SK-N-SH (cell line): Measurements from ENCODE around the gene BCLAF1. TPM values are rescaled to one million over a fixed set of nuclear protein-coding genes. Genes with fewer than 3 reads are reported as not detected.

Experiments used
- CTCF ChIA-PET: fragments of 300-600, 350-600 bp; formaldehyde crosslinking; extraction: SDS; loops from one replicate; lab custom pipeline; 2021; lab: Yijun Ruan, JAX
- POLR2A ChIA-PET: fragments of 350-600 bp; sonication (Branson Sonifier 250); formaldehyde crosslinking; extraction: SDS; loops from one replicate; lab custom pipeline; 2020; ENCODE audit warnings: antibody characterized with exemption, inconsistent platforms; lab: Yijun Ruan, JAX
- DNase-seq: peaks from one replicate; pipeline ENCODE4 v3.0.0; 2012
- H2AFZ ChIP-seq: fragments of 200-600 bp; sonication (generic); 2 replicates; pipeline ENCODE4 v1.8.1; 2016; ENCODE audit warnings: antibody characterized with exemption, mild to moderate bottlenecking, low read depth
- H3F3A ChIP-seq: fragments of 200-600 bp; sonication (generic); replicated peaks from 2 replicates; pipeline ENCODE3; 2016; ENCODE audit warnings: antibody characterized with exemption, mild to moderate bottlenecking; ENCODE audit not compliant: insufficient read depth
- H3K27ac ChIP-seq, 2 experiments: fragments of 200-500 bp in 1 of 2; fragments of 200-600 bp in 1 of 2; sonication (Bioruptor generic) in 1 of 2; sonication (generic), shearing (Covaris generic) in 1 of 2; 2 replicates each; pipeline versions ENCODE4 v1.5.1 to v1.6.1; 2014 to 2016; ENCODE audit warnings: low read depth in 2 of 2, inconsistent platforms in 1 of 2, low read length in 1 of 2, mild to moderate bottlenecking in 1 of 2, mixed read lengths in 1 of 2
- H3K27me3 ChIP-seq: fragments of 200-600 bp; sonication (generic), shearing (Covaris generic); 2 replicates; pipeline ENCODE4 v1.6.1; 2016; ENCODE audit warnings: mixed run types; ENCODE audit not compliant: insufficient read depth
- H3K36me3 ChIP-seq, 2 experiments: fragments of 200-500 bp in 1 of 2; fragments of 200-600 bp in 1 of 2; sonication (Bioruptor generic) in 1 of 2; sonication (generic) in 1 of 2; replicated peaks in 1 of 2; 2 replicates each; pipeline versions ENCODE3 to v1.5.1; 2014 to 2016; ENCODE audit warnings: low read length in 1 of 2, mild to moderate bottlenecking in 1 of 2; ENCODE audit not compliant: insufficient read depth in 2 of 2, control insufficient read depth in 1 of 2
- H3K4me1 ChIP-seq, 2 experiments: fragments of 200-500 bp in 1 of 2; fragments of 200-600 bp in 1 of 2; sonication (Bioruptor generic) in 1 of 2; sonication (generic), shearing (Covaris generic) in 1 of 2; 2 replicates each; pipeline versions ENCODE4 v1.5.1 to v1.6.1; 2014 to 2016; ENCODE audit warnings: low read depth in 1 of 2, low read length in 1 of 2, mixed run types in 1 of 2; ENCODE audit not compliant: insufficient read depth in 2 of 2, control insufficient read depth in 1 of 2
- H3K4me2 ChIP-seq: fragments of 200-600 bp; sonication (generic), shearing (Covaris generic); 2 replicates; pipeline ENCODE4 v1.6.1; 2017; ENCODE audit warnings: mixed run types
- H3K4me3 ChIP-seq, 2 experiments: fragments of 200-500 bp in 1 of 2; fragments of 200-600 bp in 1 of 2; sonication (Bioruptor generic) in 1 of 2; sonication (generic), shearing (Covaris generic) in 1 of 2; 2 replicates each; pipeline versions ENCODE4 v1.5.1 to v1.8.1; 2014 to 2016; ENCODE audit warnings: low read depth in 2 of 2, inconsistent platforms in 1 of 2, low read length in 1 of 2, mild to moderate bottlenecking in 1 of 2, mixed read lengths in 1 of 2, moderate library complexity in 1 of 2
- H3K79me2 ChIP-seq: fragments of 200-600 bp; sonication (generic); 2 replicates; pipeline ENCODE4 v1.8.1; 2017; ENCODE audit warnings: mild to moderate bottlenecking; ENCODE audit not compliant: insufficient read depth
- H3K9ac ChIP-seq: fragments of 200-600 bp; sonication (generic); 2 replicates; pipeline ENCODE4 v1.6.1; 2017; ENCODE audit warnings: mixed run types
- H3K9me2 ChIP-seq: fragments of 200-600 bp; sonication (generic); 2 replicates; pipeline ENCODE4 v1.6.1; 2017; ENCODE audit warnings: mixed run types
- H3K9me3 ChIP-seq: fragments of 200-600 bp; sonication (generic); 2 replicates; pipeline ENCODE4 v1.6.1; 2017; ENCODE audit warnings: mixed run types, mild to moderate bottlenecking, moderate library complexity
- H4K20me1 ChIP-seq: fragments of 200-600 bp; sonication (generic); 2 replicates; pipeline ENCODE4 v1.6.1; 2017; ENCODE audit warnings: mild to moderate bottlenecking, mixed run types; ENCODE audit not compliant: insufficient read depth
- EZH2phosphoT487 ChIP-seq: fragments of 200-600 bp; sonication (generic); IDR thresholded peaks from 2 replicates; pipeline ENCODE4 v1.6.1; 2017; ENCODE audit warnings: low read depth, mixed run types, mild to moderate bottlenecking, antibody characterized with exemption, moderate library complexity, borderline replicate concordance
- FOXM1 ChIP-seq: IDR thresholded peaks from 2 replicates; pipeline ENCODE4 v1.4.0; 2012; ENCODE audit warnings: low read depth, mild to moderate bottlenecking
- GABPA ChIP-seq: IDR thresholded peaks from 2 replicates; pipeline ENCODE4 v1.4.0; 2012; ENCODE audit warnings: low read depth, mild to moderate bottlenecking
- IRF3 ChIP-seq: fragments of 150-350 bp; IDR thresholded peaks from 2 replicates; pipeline ENCODE4 v1.6.1; 2016; ENCODE audit warnings: mild to moderate bottlenecking, low read depth, low read length
- MEF2A ChIP-seq: IDR thresholded peaks from 2 replicates; pipeline ENCODE4 v1.4.0; 2012; ENCODE audit warnings: low read depth, borderline replicate concordance
- MXI1 ChIP-seq: IDR thresholded peaks from 2 replicates; pipeline ENCODE4 v1.6.1; 2012; ENCODE audit warnings: mild to moderate bottlenecking, low read depth, low read length, improper control_type of control experiment
- NFIC ChIP-seq: IDR thresholded peaks from 2 replicates; pipeline ENCODE4 v1.4.0; 2012; ENCODE audit warnings: borderline replicate concordance
- NRF1 ChIP-seq: IDR thresholded peaks from 2 replicates; pipeline ENCODE4 v1.6.1; 2012; ENCODE audit warnings: low read depth, mild to moderate bottlenecking, low read length
- POLR2AphosphoS5 ChIP-seq: IDR thresholded peaks from 2 replicates; pipeline ENCODE4 v1.6.1; 2012; ENCODE audit warnings: low read depth, low read length
- RAD21 ChIP-seq: IDR thresholded peaks from 2 replicates; pipeline ENCODE4 v1.6.1; 2012; ENCODE audit warnings: mild to moderate bottlenecking, low read length
- RCOR1 ChIP-seq: fragments of 150-350 bp; IDR thresholded peaks from 2 replicates; pipeline ENCODE4 v1.6.1; 2017; ENCODE audit warnings: antibody characterized with exemption, low read length
- ZBTB33 ChIP-seq: IDR thresholded peaks from 2 replicates; pipeline ENCODE4 v1.4.0; 2012; ENCODE audit warnings: low read depth, borderline replicate concordance
- WGBS: methylation state at CpG from one replicate; pipeline ENCODE4 v1.1.6; 2017; ENCODE audit warnings: low lambda C conversion rate; 5-methylcytosine and 5-hydroxymethylcytosine counted together
- polyA plus RNA-seq, 3 experiments: library from polyadenylated mRNA; depleted of rRNA; stranded (reverse); fragments of >200 nt; gene quantifications; 2 replicates each; pipeline ENCODE4 v1.2.3, GENCODE V29; 2012
- TF ChIP-seq, protein P1 (sequence below): IDR thresholded peaks from 2 replicates; pipeline ENCODE4 v1.4.0; 2012; ENCODE audit warnings: low read depth

BCLAF1 gene
- polyA plus RNA-seq, 1 of the 3 experiments (the other 2 are of a cell fraction): 21.9 TPM

- no peak for TF ChIP-seq ZBTB33
- no peak for TF ChIP-seq GABPA
- TF ChIP-seq RCOR1: no peak
- TF ChIP-seq POLR2AphosphoS5: no peak
- no peak for TF ChIP-seq RAD21
These were observed 9.5 kb downstream of the BCLAF1 start (continued) for GRCh38 chr6:136280032-136280609.

GRCh38 chr6:136274062-136274461, 15.6 kb downstream of the BCLAF1 start:
- peaks cover 96% of the 10 kb centered on the region for H3K79me2 ChIP-seq
- H3K4me1 ChIP-seq: peaks cover 0 to 11% of the 10 kb centered on the region in 2 experiments; a peak in 2 of 4 replicates
- peaks cover 39% of the 10 kb centered on the region for H3F3A ChIP-seq
- H3K9me2 ChIP-seq: no peaks in the 10 kb centered on the region
- no peak overlapping the region for H3K27ac ChIP-seq
- H2AFZ ChIP-seq: no peak overlapping the region
- no peaks in the 10 kb centered on the region for H3K27me3 ChIP-seq
- no peaks in the 10 kb centered on the region; the same call in 1 of the 2 replicates for H3K9me3 ChIP-seq
- peaks cover 84 to 86% of the 10 kb centered on the region in 2 experiments for H3K36me3 ChIP-seq
- no peak overlapping the region for H3K4me3 ChIP-seq
- ChIA-PET CTCF (interaction anchor here (0.6 to 1.5 kb wide), 6 partner anchors 11 to 277 kb away, joined by 3 to 6 read pairs (median 4); partner anchors contain the start of gene BCLAF1), POLR2A (interaction anchor here (2.0 kb wide), 1 partner anchor 15 kb away, joined by 12 read pairs; the partner anchor contains the start of gene BCLAF1)
- 91% methylated on average over 1 of the region's 1 CpG for WGBS
- peaks cover 46% of the 10 kb centered on the region for H4K20me1 ChIP-seq
- TF ChIP-seq, protein P1, sequence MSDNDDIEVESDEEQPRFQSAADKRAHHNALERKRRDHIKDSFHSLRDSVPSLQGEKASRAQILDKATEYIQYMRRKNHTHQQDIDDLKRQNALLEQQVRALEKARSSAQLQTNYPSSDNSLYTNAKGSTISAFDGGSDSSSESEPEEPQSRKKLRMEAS: no peak
- TF ChIP-seq FOXM1: no peak
- TF ChIP-seq NFIC: no peak
- TF ChIP-seq EZH2phosphoT487: no peak
- no peak for TF ChIP-seq IRF3
- no peak for TF ChIP-seq MEF2A
- no peak for TF ChIP-seq MXI1
- no peak for DNase-seq
- H3K4me2 ChIP-seq: no peak overlapping the region
- no peak overlapping the region for H3K9ac ChIP-seq

GRCh38 chr6:136265101-136265500, 24.5 kb downstream of the BCLAF1 start:
- H3K79me2 ChIP-seq: peaks cover 87% of the 10 kb centered on the region
- H3K27me3 ChIP-seq: no peaks in the 10 kb centered on the region
- no peak overlapping the region for H3K4me2 ChIP-seq
- H3K9ac ChIP-seq: no peak overlapping the region
- WGBS: 97% methylated on average over 1 of the region's 1 CpG
- no peaks in the 10 kb centered on the region for H3K9me3 ChIP-seq
- H2AFZ ChIP-seq: no peak overlapping the region
- H3K4me1 ChIP-seq: no peaks in the 10 kb centered on the region
- H3K36me3 ChIP-seq: peaks cover 96 to 98% of the 10 kb centered on the region in 2 experiments
- no peak overlapping the region for H3K4me3 ChIP-seq
- TF ChIP-seq NRF1: no peak
- DNase-seq: no peak
- H3K9me2 ChIP-seq: no peaks in the 10 kb centered on the region
- no peak overlapping the region for H3K27ac ChIP-seq
- CTCF ChIA-PET: interaction anchor here (2.5 kb wide), 1 partner anchor 52 kb away, joined by 11 read pairs; no protein-coding TSS in a partner anchor
- POLR2A ChIA-PET: no interaction called here
- H3F3A ChIP-seq: peaks cover 13% of the 10 kb centered on the region
- H4K20me1 ChIP-seq: peaks cover 22% of the 10 kb centered on the region
